Type B pancreatic cell (in vitro differentiated cells): Measurements from ENCODE around the gene PUS3. TPM values are rescaled to one million over a fixed set of nuclear protein-coding genes. Genes with fewer than 3 reads are reported as not detected.
A peak's percentile ranks its signal among the peaks of the same experiment; 100 is the strongest.

ENCODE experiments used
- DNase-seq: peaks from one replicate; pipeline ENCODE4 v3.0.0; 2021; ENCODE audit warnings: mixed read lengths; ENCODE audit not compliant: unreplicated experiment; ENCODE audit errors: extremely low spot score
- H3K27ac Mint-ChIP-seq: 2 replicates; pipeline ENCODE4 v1.8.0; 2021; ENCODE audit warnings: mild to moderate bottlenecking, mixed read lengths
- H3K27me3 Mint-ChIP-seq: 2 replicates; pipeline ENCODE4 v1.8.0; 2021; ENCODE audit warnings: mixed read lengths
- H3K36me3 Mint-ChIP-seq: 2 replicates; pipeline ENCODE4 v1.8.0; 2021; ENCODE audit warnings: mixed read lengths
- H3K4me1 Mint-ChIP-seq: one replicate; pipeline ENCODE4 v1.8.0; 2021; ENCODE audit warnings: mixed read lengths; ENCODE audit not compliant: unreplicated experiment
- H3K4me3 Mint-ChIP-seq: 2 replicates; pipeline ENCODE4 v1.8.0; 2021; ENCODE audit warnings: mild to moderate bottlenecking, mixed read lengths
- H3K9me3 Mint-ChIP-seq: 2 replicates; pipeline ENCODE4 v1.8.0; 2021; ENCODE audit warnings: mixed read lengths
- CTCF ChIP-seq: fragments of 200-600 bp; sonication (generic); conservative IDR thresholded peaks from 2 replicates; pipeline ENCODE4 v1.5.0; 2021; ENCODE audit warnings: antibody characterized with exemption, mild to moderate bottlenecking
- total RNA-seq: library from RNA; stranded (reverse); gene quantifications from 2 replicates; pipeline ENCODE4 v1.2.1, GENCODE V29; 2021; ENCODE audit warnings: low replicate concordance

The PUS3 gene
- total RNA-seq, 1 donor from 2014 or later, result 13.5 TPM

GRCh38 chr11:125935618-125936199, 32.7 kb upstream of the PUS3 start:
- Mint-ChIP-seq H3K4me3 (peak overlapping the region; percentile 48), H3K36me3 (no peaks in the 10 kb centered on the region), H3K4me1 (peaks cover 48% of the 10 kb centered on the region), H3K9me3 (no peaks in the 10 kb centered on the region), H3K27ac (peak overlapping the region; percentile 54), H3K27me3 (peaks cover 2% of the 10 kb centered on the region)
- no peak for DNase-seq
- TF ChIP-seq CTCF, result no peak

GRCh38 chr11:125935056-125935455, 32.0 kb upstream of the PUS3 start:
- DNase-seq, result no peak
- TF ChIP-seq CTCF, result no peak
- peaks cover 2% of the 10 kb centered on the region for H3K27me3 Mint-ChIP-seq
- peaks cover 44% of the 10 kb centered on the region for H3K4me1 Mint-ChIP-seq
- H3K27ac Mint-ChIP-seq, result peak overlapping the region; percentile 54
- no peaks in the 10 kb centered on the region for H3K9me3 Mint-ChIP-seq
- H3K4me3 Mint-ChIP-seq, result no peak overlapping the region
- H3K36me3 Mint-ChIP-seq, result no peaks in the 10 kb centered on the region

- Mint-ChIP-seq H3K27ac (no peak overlapping the region), H3K4me1 (peaks cover 44% of the 10 kb centered on the region), H3K4me3 (no peak overlapping the region), H3K9me3 (no peaks in the 10 kb centered on the region), H3K36me3 (no peaks in the 10 kb centered on the region), H3K27me3 (peaks cover 2% of the 10 kb centered on the region)
- no peak for DNase-seq
- TF ChIP-seq CTCF, result no peak
Measured at GRCh38 chr11:125934473-125934872, 31.5 kb upstream of the PUS3 start.

- H3K4me3 Mint-ChIP-seq, result no peak overlapping the region
- H3K36me3 Mint-ChIP-seq, result no peaks in the 10 kb centered on the region
- H3K9me3 Mint-ChIP-seq, result no peaks in the 10 kb centered on the region
- peaks cover 2% of the 10 kb centered on the region for H3K27me3 Mint-ChIP-seq
- DNase-seq, result no peak
- no peak for TF ChIP-seq CTCF
- no peak overlapping the region for H3K27ac Mint-ChIP-seq
- H3K4me1 Mint-ChIP-seq, result peaks cover 36% of the 10 kb centered on the region
Measured at GRCh38 chr11:125933030-125933813, 30.2 kb upstream of the PUS3 start.

- no peak for TF ChIP-seq CTCF
- Mint-ChIP-seq H3K27me3 (peaks cover 2% of the 10 kb centered on the region), H3K4me1 (peaks cover 34% of the 10 kb centered on the region), H3K4me3 (no peak overlapping the region), H3K9me3 (no peaks in the 10 kb centered on the region), H3K27ac (no peak overlapping the region), H3K36me3 (no peaks in the 10 kb centered on the region)
- DNase-seq, result peak; percentile 36
Measured at GRCh38 chr11:125932301-125932700, 29.3 kb upstream of the PUS3 start.
